HEK293 (cell line): ENCODE data around the gene TPM4.

ENCODE experiments used
- CTCF ChIA-PET: fragments of 350-600 bp; formaldehyde crosslinking; extraction: SDS; loops from one replicate; lab custom pipeline; 2021; ENCODE audit warnings: antibody characterized with exemption; lab: Yijun Ruan, JAX
- POLR2A ChIA-PET: fragments of 300-600 bp; formaldehyde crosslinking; extraction: SDS; loops from one replicate; lab custom pipeline; 2020; ENCODE audit warnings: antibody characterized with exemption, inconsistent platforms; lab: Yijun Ruan, JAX
- H3K27ac ChIP-seq: fragments of 200-500 bp; sonication (Bioruptor generic); 2 replicates; pipeline ENCODE4 v1.5.1; 2014; ENCODE audit warnings: low read depth, low read length, control low read depth, inconsistent platforms; ENCODE audit errors: extremely low read depth
- H3K36me3 ChIP-seq, 2 experiments: fragments of 200-500 bp in 1 of 2; sonication (Bioruptor generic) in 1 of 2; 1 replicate in 1 of 2; 2 replicates in 1 of 2; pipeline ENCODE4 v1.5.1; 2014 to 2017; ENCODE audit warnings: inconsistent platforms in 2 of 2, low read length in 2 of 2; ENCODE audit not compliant: control insufficient read depth in 2 of 2, insufficient read depth in 1 of 2
- H3K4me1 ChIP-seq: fragments of 200-500 bp; sonication (Bioruptor generic); 2 replicates; pipeline ENCODE4 v1.5.1; 2014; ENCODE audit warnings: mild to moderate bottlenecking, low read length, inconsistent platforms; ENCODE audit not compliant: control insufficient read depth, insufficient read depth
- H3K4me3 ChIP-seq: 2 replicates; pipeline ENCODE4 v1.5.1; 2011; ENCODE audit warnings: low read depth, mild to moderate bottlenecking, control low read depth, low read length, moderate library complexity
- H3K9me3 ChIP-seq: fragments of 200-500 bp; sonication (Bioruptor generic); 2 replicates; pipeline ENCODE4 v1.5.1; 2014; ENCODE audit warnings: low read depth, low read length, inconsistent platforms; ENCODE audit not compliant: control insufficient read depth, insufficient read depth
- PATZ1 ChIP-seq: fragments of 450-650 bp; formaldehyde crosslinking; IDR thresholded peaks from 2 replicates; pipeline ENCODE4 v1.5.1; 2016; ENCODE audit warnings: missing biosample characterization, missing genetic modification characterization
- PRDM10 ChIP-seq: fragments of 450-650 bp; formaldehyde crosslinking; IDR thresholded peaks from 2 replicates; pipeline ENCODE4 v1.5.1; 2016; ENCODE audit warnings: missing biosample characterization, missing genetic modification characterization
- TCF7L2 ChIP-seq: IDR thresholded peaks from 2 replicates; pipeline ENCODE4 v1.6.1; 2011; ENCODE audit warnings: low read depth, mild to moderate bottlenecking, inconsistent platforms, low read length, moderate library complexity, borderline replicate concordance
- ZNF133 ChIP-seq: fragments of 450-650 bp; formaldehyde crosslinking; IDR thresholded peaks from 2 replicates; pipeline ENCODE4 v1.5.1; 2016; ENCODE audit warnings: missing biosample characterization, missing genetic modification characterization
- ZNF2 ChIP-seq: fragments of 450-650 bp; formaldehyde crosslinking; IDR thresholded peaks from 2 replicates; pipeline ENCODE4 v1.5.1; 2016; ENCODE audit warnings: missing biosample characterization, missing genetic modification characterization
- ZNF549 ChIP-seq: fragments of 450-650 bp; IDR thresholded peaks from 2 replicates; pipeline ENCODE4 v1.5.1; 2018; ENCODE audit warnings: missing biosample characterization, missing genetic modification characterization, mild to moderate bottlenecking, inconsistent platforms, moderate library complexity
- ZNF768 ChIP-seq: fragments of 450-650 bp; formaldehyde crosslinking; IDR thresholded peaks from 2 replicates; pipeline ENCODE4 v1.5.1; 2018; ENCODE audit warnings: missing biosample characterization, mild to moderate bottlenecking, missing genetic modification characterization
- ZNF791 ChIP-seq: fragments of 450-650 bp; formaldehyde crosslinking; IDR thresholded peaks from 2 replicates; pipeline ENCODE4 v1.5.1; 2016; ENCODE audit warnings: missing biosample characterization, missing genetic modification characterization
- ZNF843 ChIP-seq: fragments of 450-650 bp; formaldehyde crosslinking; IDR thresholded peaks from 2 replicates; pipeline ENCODE4 v1.5.1; 2016; ENCODE audit warnings: missing biosample characterization, missing genetic modification characterization
- ZXDB ChIP-seq: fragments of 450-650 bp; formaldehyde crosslinking; IDR thresholded peaks from 2 replicates; pipeline ENCODE4 v1.5.1; 2016; ENCODE audit warnings: missing biosample characterization, missing genetic modification characterization
- TF ChIP-seq, protein P1 (sequence below): fragments of 450-650 bp; formaldehyde crosslinking; IDR thresholded peaks from 2 replicates; pipeline ENCODE4 v1.5.1; 2016; ENCODE audit warnings: missing biosample characterization, missing genetic modification characterization
- TF ChIP-seq, protein P2 (sequence below): fragments of 450-650 bp; formaldehyde crosslinking; IDR thresholded peaks from 2 replicates; pipeline ENCODE4 v1.5.1; 2017; ENCODE audit warnings: missing biosample characterization, missing genetic modification characterization
- TF ChIP-seq, protein P3 (sequence below): fragments of 450-650 bp; formaldehyde crosslinking; IDR thresholded peaks from 2 replicates; pipeline ENCODE4 v1.5.1; 2016; ENCODE audit warnings: missing biosample characterization, missing genetic modification characterization

The TPM4 gene

DNA sequence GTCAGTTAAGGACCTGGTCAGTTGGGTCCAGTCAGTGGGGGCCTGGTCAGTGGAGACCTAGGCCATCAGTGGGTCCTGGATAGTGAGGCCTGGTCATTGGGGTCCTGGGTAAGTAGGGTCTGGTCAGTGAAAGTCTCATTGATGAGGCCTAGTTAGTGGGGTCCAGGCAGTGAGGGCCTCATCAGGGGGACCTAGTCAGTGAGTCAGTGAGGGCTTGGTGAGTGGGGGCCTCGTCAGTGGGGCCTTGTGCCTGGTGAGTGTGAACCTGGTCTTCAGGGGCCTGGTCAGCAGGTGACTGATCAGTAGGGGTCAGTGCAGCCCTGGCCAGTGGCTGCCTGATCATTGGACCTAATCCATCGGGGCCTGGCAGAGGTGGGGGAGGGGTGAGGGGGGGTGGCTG lies 42.6 kb upstream of the TPM4 start:
- ChIA-PET POLR2A (no interaction called here), CTCF (no interaction called here)
- no peaks in the 10 kb centered on the region for H3K9me3 ChIP-seq

DNA sequence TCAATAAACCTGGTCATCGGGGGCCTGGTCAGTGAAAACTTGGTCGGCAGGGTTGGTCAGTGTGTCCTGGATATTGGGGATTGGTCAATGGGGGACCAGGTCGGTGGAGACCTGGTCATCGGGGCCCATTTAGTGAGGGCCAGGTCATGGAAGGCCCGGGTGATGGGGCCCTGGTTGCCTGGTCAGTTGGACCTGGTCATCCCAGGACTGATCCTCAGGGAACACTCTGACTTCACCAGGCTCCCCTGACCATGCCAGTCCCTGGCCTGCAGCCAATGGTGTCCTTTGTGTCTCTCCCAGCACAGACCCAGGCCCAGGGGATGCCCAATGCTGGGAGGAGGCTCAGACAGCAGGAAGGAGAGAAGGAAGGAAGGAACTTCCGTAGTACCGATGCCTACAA lies 42.1 kb upstream of the TPM4 start:
- Histone ChIP-seq H3K4me3 (no peak overlapping the region), H3K4me1 (no peaks in the 10 kb centered on the region), H3K27ac (no peak overlapping the region), H3K36me3 (no peaks in the 10 kb centered on the region), H3K9me3 (no peaks in the 10 kb centered on the region)
- TF ChIP-seq ZNF2 (tag by site-specific recombination): no peak
- ChIA-PET POLR2A (no interaction called here), CTCF (no interaction called here)

More for the DNA sequence above, 42.6 kb upstream of the TPM4 start:
- Histone ChIP-seq H3K36me3 (no peaks in the 10 kb centered on the region), H3K4me3 (no peak overlapping the region), H3K27ac (no peak overlapping the region), H3K4me1 (no peaks in the 10 kb centered on the region)
- TF ChIP-seq ZNF791 (no peak), ZXDB (tag by site-specific recombination) (no peak), TCF7L2 (no peak), PATZ1 (no peak)

DNA sequence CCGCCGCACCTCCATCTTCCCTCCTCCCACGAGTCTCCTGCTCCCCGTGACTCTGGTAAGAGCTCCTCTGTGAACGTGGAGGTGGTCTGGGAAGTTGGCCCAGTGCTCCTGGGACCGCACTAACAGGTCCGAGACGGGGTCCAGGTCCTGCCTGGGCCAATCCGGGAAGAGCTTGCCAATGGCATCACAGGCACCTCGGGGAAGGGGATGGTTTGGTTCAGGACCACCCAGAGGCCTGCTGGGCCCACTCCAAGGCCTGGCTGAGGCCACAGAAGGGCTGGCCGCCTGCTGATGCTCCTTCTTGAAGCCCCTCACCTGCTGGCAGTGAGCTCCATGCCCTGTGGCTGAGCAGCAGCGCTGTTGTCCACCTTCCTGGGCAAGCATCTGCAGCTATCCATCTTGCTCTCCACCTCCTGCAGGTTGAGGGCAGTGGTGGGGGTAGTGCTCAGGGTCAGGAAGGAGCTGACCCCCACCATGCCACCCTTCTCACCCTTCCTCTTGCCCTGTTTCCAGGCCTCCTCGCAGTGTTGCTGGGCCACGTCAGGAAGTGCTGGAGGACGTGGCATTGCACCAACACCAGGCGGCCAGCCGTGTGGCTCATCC lies 41.2 kb upstream of the TPM4 start:
- H3K4me1 ChIP-seq: no peaks in the 10 kb centered on the region
- no peaks in the 10 kb centered on the region for H3K36me3 ChIP-seq
- H3K4me3 ChIP-seq: no peak overlapping the region
- no peak overlapping the region for H3K27ac ChIP-seq
- H3K9me3 ChIP-seq: no peaks in the 10 kb centered on the region
- TF ChIP-seq, protein P1, sequence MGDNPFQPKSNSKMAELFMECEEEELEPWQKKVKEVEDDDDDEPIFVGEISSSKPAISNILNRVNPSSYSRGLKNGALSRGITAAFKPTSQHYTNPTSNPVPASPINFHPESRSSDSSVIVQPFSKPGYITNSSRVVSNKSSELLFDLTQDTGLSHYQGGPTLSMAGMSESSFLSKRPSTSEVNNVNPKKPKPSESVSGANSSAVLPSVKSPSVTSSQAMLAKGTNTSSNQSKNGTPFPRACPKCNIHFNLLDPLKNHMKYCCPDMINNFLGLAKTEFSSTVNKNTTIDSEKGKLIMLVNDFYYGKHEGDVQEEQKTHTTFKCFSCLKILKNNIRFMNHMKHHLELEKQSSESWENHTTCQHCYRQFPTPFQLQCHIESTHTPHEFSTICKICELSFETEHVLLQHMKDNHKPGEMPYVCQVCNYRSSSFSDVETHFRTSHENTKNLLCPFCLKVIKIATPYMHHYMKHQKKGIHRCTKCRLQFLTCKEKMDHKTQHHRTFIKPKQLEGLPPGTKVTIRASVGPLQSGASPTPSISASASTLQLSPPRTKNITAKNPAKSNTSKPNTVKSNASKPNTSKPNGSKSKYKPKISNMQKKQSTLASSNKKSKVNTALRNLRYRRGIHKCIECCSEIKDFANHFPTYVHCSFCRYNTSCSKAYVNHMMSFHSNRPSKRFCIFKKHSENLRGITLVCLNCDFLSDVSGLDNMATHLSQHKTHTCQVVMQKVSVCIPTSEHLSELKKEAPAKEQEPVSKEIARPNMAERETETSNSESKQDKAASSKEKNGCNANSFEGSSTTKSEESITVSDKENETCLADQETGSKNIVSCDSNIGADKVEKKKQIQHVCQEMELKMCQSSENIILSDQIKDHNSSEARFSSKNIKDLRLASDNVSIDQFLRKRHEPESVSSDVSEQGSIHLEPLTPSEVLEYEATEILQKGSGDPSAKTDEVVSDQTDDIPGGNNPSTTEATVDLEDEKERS (tag by site-specific recombination): no peak
- no peak for TF ChIP-seq ZNF549
- CTCF ChIA-PET: interaction anchor here (0.7 to 0.9 kb wide), 2 partner anchors 8 to 1664 kb away, joined by 3 read pairs; no protein-coding TSS in a partner anchor
- POLR2A ChIA-PET: interaction anchor here (0.6 kb wide), 1 partner anchor 222 kb away, joined by 3 read pairs; no protein-coding TSS in a partner anchor

GRCh38 chr19:16035601-16036297 lies 40.5 kb upstream of the TPM4 start:
- CTCF ChIA-PET: interaction anchor here (0.9 kb wide), 1 partner anchor 9 kb away, joined by 3 read pairs; no protein-coding TSS in a partner anchor
- Histone ChIP-seq H3K4me1 (no peaks in the 10 kb centered on the region), H3K4me3 (no peak overlapping the region), H3K9me3 (no peaks in the 10 kb centered on the region), H3K27ac (no peak overlapping the region), H3K36me3 (no peaks in the 10 kb centered on the region)
- POLR2A ChIA-PET: interaction anchor here (0.6 kb wide), 1 partner anchor 223 kb away, joined by 3 read pairs; no protein-coding TSS in a partner anchor
- no peak for TF ChIP-seq ZNF843 (tag by site-specific recombination)
- TF ChIP-seq, protein P2, sequence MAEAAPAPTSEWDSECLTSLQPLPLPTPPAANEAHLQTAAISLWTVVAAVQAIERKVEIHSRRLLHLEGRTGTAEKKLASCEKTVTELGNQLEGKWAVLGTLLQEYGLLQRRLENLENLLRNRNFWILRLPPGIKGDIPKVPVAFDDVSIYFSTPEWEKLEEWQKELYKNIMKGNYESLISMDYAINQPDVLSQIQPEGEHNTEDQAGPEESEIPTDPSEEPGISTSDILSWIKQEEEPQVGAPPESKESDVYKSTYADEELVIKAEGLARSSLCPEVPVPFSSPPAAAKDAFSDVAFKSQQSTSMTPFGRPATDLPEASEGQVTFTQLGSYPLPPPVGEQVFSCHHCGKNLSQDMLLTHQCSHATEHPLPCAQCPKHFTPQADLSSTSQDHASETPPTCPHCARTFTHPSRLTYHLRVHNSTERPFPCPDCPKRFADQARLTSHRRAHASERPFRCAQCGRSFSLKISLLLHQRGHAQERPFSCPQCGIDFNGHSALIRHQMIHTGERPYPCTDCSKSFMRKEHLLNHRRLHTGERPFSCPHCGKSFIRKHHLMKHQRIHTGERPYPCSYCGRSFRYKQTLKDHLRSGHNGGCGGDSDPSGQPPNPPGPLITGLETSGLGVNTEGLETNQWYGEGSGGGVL (tag by site-specific recombination): no peak
- TF ChIP-seq, protein P3, sequence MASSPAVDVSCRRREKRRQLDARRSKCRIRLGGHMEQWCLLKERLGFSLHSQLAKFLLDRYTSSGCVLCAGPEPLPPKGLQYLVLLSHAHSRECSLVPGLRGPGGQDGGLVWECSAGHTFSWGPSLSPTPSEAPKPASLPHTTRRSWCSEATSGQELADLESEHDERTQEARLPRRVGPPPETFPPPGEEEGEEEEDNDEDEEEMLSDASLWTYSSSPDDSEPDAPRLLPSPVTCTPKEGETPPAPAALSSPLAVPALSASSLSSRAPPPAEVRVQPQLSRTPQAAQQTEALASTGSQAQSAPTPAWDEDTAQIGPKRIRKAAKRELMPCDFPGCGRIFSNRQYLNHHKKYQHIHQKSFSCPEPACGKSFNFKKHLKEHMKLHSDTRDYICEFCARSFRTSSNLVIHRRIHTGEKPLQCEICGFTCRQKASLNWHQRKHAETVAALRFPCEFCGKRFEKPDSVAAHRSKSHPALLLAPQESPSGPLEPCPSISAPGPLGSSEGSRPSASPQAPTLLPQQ (tag by site-specific recombination): no peak
- no peak for TF ChIP-seq ZNF768 (tag by site-specific recombination)
- TF ChIP-seq ZNF133 (tag by site-specific recombination): no peak
- TF ChIP-seq PRDM10 (tag by site-specific recombination): no peak
